Cardiac fibroblast (primary cell): Measurements from ENCODE around the gene ADM2.
A peak's percentile ranks its signal among the peaks of the same experiment; 100 is the strongest.

Source experiments
- DNase-seq, 2 donors: peaks; one replicate each; pipeline versions ENCODE4 v3.0.0 to v3.0.0-alpha.2; 2010; ENCODE audit warnings: low read depth in 2 of 2
- H3K4me3 ChIP-seq, 2 donors: replicated peaks in 1 of 2; 1 replicate in 1 of 2; 2 replicates in 1 of 2; pipeline ENCODE4 v1.5.1; 2011; ENCODE audit warnings: low read depth in 2 of 2, low read length in 2 of 2, mild to moderate bottlenecking in 2 of 2, moderate library complexity in 1 of 2
- CTCF ChIP-seq: IDR thresholded peaks from one replicate; pipeline ENCODE4 v1.5.1; 2011; ENCODE audit warnings: low read depth, mild to moderate bottlenecking, low read length, inconsistent platforms

Gene ADM2

DNA sequence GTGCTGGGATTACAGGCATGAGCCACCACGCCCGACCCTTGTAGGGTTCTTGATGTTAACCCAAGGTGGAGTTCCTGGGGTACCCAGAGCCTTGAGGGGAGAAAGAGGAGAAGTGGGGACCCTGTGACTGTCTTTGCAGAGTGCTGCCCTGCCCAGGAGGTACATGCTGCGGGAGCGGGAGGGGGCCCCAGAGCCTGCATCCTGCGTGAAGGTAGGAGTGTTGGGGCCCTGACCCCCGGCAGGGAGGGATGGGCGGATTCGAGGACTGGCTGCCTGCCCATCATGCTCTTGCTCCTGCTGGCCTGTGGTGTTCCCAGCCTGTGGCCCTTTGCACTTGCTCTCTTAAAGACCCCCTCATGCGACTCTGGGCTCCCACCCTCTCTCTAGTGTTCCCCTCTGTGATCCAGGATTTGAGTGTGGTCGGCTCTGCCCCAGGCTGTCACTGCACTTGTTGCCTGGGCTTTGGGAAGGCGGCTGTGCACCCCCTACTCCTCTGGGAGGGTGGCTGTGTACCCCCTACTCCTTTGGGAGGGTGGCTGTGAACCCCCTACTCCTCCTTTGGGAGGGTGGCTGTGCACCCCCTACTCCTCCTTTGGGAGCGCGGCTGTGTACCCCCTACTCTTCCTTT lies 39.6 kb downstream of the ADM2 start:
- no peak overlapping the region for H3K4me3 ChIP-seq
- DNase-seq: no peak
- TF ChIP-seq CTCF: no peak

DNA sequence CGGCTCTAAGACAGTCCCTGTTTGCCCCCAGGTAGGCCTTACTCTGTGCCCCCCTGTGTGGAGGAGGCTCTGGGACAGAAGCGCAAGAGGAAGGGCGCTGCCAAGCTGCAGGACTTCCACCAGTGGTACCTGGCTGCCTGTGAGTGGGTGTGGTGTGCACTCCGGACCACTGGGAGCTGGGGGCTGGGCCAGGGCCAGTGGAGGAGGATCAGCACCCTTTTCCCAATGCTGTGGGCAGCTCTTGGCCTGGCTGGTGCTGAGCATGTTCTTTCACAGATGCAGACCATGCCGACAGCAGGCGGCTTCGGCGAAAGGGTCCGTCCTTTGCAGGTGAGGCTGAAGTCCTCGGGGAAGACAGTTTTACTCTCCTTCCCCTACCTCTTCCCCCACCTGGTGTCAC lies 40.4 kb downstream of the ADM2 start:
- H3K4me3 ChIP-seq: no peak overlapping the region
- no peak for DNase-seq
- TF ChIP-seq CTCF: no peak

DNA sequence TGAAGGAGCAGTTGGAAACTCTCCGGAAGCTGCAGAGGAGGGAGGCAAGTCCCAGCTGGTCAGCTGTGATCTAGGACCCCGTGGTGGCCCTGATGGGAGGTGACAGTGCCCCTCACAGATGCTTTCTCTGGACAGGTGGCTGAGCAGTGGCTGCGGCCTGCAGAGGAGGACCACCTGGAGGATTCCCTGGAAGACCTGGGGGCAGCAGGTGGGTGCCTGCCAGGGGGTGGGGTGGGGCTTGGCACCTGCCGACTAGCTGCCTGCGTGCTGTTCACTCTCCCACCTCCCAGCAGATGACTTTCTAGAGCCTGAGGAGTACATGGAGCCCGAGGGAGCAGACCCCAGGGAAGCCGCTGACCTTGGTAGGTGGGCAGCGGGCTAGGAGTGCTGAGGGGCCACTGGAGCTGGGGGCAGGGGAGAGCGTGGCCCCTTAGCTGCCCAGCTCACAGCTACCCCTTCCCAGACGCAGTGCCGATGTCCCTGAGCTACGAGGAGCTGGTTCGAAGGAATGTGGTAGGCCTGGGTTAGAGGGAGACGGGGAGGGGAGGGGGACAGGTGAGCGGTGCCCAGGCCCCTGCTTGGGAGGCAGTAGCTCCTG lies 41.0 kb downstream of the ADM2 start:
- no peak for DNase-seq
- no peak overlapping the region for H3K4me3 ChIP-seq
- no peak for TF ChIP-seq CTCF

- no peak overlapping the region for H3K4me3 ChIP-seq
- TF ChIP-seq CTCF: no peak
- no peak for DNase-seq
These were observed 41.6 kb downstream of the ADM2 start for GRCh38 chr22:50522806-50523438.

DNA sequence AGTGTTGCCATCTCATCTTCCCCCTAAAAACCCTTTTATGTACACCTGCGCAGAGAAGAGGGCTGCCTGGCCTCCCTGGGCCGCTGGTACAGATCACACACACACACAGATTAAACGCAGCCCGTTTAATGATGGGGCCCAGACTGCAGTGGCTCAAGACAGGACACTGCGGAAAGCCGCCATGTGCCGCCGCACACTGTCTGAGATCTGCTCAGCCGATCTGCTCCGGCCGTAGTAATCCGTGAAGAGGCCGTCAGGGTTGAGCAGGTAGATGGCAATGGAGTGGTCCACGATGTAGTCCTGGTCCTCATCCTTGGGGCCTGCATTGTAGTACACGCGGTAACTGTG lies 42.1 kb downstream of the ADM2 start:
- DNase-seq: no peak
- H3K4me3 ChIP-seq: no peak overlapping the region
- TF ChIP-seq CTCF: no peak

DNA sequence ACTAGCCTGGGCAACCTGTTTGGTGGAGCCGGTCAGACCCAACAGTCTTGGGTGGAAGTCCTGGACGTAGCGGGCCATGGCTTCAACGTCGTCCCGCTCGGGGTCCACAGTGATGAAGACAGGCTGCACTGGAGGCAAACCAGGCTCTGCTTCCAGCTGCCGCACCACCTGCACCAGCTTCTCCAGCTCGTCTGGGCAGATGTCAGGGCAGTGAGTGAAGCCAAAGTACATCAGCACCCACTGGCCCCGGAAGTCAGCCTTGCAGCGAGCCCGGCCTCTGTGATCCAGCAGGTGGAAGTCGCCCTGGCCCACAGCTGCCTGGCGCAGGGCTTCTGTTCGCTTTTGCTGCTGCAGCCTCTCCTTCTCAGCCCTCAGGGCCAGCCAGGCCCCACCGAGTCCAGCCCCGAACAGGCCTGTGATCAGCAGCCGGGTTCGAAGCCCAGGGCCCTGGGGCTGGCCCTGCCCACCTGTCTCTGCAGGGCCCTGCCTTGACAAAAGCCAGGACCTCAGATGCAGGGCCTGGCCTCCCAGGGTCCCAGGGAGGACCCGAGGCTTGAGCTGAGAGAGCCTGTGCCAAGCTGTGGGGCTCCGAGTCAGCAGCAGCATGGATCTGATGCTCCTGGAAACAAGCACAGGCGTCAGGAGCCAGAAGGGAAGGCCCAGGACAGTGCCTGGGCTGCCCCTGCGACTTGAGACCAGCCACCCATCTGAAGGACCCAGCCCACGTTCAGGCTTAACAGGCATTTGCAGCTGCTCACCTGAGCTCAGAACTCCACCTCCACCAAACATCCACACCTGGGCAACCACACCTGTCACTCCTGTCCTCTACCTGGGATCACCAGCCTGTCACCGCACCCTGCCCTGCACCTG lies 42.7 kb downstream of the ADM2 start:
- no peak for TF ChIP-seq CTCF
- H3K4me3 ChIP-seq: peak overlapping the region; percentile 75 to 82
- DNase-seq: no peak
